HL-60 (cell line): ENCODE measurements around the gene RNFT1.
"Not testable (repeated sequence)": the region's sequence is repeated elsewhere in the genome, so short reads cannot be mapped to it uniquely, and the experiment has no call there.

ENCODE experiments used
- REST ChIP-seq: IDR thresholded peaks from 2 replicates; pipeline ENCODE4 v1.6.1; 2012; ENCODE audit warnings: low read depth; ENCODE audit not compliant: insufficient replicate concordance
- SPI1 ChIP-seq: IDR thresholded peaks from 2 replicates; pipeline ENCODE4 v1.6.1; 2012; ENCODE audit warnings: low read depth, mild to moderate bottlenecking, borderline replicate concordance
- TF ChIP-seq, protein P1 (sequence below): IDR thresholded peaks from one replicate; pipeline ENCODE4 v1.5.1; 2011; ENCODE audit warnings: low read length, control low read depth, inconsistent platforms; ENCODE audit not compliant: insufficient read depth

GRCh38 chr17:59975166-59975565, 10.6 kb upstream of the RNFT1 start:
- not testable (repeated sequence) for TF ChIP-seq REST, SPI1
- TF ChIP-seq, protein P1, sequence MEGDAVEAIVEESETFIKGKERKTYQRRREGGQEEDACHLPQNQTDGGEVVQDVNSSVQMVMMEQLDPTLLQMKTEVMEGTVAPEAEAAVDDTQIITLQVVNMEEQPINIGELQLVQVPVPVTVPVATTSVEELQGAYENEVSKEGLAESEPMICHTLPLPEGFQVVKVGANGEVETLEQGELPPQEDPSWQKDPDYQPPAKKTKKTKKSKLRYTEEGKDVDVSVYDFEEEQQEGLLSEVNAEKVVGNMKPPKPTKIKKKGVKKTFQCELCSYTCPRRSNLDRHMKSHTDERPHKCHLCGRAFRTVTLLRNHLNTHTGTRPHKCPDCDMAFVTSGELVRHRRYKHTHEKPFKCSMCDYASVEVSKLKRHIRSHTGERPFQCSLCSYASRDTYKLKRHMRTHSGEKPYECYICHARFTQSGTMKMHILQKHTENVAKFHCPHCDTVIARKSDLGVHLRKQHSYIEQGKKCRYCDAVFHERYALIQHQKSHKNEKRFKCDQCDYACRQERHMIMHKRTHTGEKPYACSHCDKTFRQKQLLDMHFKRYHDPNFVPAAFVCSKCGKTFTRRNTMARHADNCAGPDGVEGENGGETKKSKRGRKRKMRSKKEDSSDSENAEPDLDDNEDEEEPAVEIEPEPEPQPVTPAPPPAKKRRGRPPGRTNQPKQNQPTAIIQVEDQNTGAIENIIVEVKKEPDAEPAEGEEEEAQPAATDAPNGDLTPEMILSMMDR: not testable (repeated sequence)
